ENCODE measurements around the gene ITGAE.

DNA sequence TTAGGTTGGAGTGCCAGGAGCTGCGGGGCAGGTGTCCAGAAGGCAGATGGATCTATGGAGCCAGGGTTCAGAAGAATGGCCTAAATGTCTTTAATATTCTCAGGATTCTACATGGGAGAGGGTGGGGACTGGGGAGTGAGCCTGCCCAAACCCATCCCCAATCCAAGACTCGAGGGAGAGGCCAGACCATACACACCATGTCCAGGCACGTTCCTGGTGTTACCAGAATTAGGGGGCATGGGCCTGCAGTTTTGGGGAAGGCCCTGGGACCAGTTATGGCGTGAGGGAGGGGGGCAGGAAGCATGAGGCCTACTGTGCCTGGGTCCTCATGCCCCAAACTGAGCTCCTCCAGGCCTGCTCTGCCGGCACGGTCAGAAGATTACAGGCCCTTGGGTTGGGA is 134.5 kb downstream of the ITGAE start:
- no peak for TF ChIP-seq POLR2A (IDR thresholded peaks at IDR 0.05)
- TF ChIP-seq, protein P1, sequence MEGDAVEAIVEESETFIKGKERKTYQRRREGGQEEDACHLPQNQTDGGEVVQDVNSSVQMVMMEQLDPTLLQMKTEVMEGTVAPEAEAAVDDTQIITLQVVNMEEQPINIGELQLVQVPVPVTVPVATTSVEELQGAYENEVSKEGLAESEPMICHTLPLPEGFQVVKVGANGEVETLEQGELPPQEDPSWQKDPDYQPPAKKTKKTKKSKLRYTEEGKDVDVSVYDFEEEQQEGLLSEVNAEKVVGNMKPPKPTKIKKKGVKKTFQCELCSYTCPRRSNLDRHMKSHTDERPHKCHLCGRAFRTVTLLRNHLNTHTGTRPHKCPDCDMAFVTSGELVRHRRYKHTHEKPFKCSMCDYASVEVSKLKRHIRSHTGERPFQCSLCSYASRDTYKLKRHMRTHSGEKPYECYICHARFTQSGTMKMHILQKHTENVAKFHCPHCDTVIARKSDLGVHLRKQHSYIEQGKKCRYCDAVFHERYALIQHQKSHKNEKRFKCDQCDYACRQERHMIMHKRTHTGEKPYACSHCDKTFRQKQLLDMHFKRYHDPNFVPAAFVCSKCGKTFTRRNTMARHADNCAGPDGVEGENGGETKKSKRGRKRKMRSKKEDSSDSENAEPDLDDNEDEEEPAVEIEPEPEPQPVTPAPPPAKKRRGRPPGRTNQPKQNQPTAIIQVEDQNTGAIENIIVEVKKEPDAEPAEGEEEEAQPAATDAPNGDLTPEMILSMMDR (IDR thresholded peaks at IDR 0.05) = no peak
